ENCODE data around the gene MYB. TPM values are rescaled to one million over a fixed set of nuclear protein-coding genes. Genes with fewer than 3 reads are reported as not detected.

The MYB gene
- total and polyA plus RNA-seq, 8 donors, result 0.07 to 0.37 (median 0.17) TPM; not detected in 3

DNA sequence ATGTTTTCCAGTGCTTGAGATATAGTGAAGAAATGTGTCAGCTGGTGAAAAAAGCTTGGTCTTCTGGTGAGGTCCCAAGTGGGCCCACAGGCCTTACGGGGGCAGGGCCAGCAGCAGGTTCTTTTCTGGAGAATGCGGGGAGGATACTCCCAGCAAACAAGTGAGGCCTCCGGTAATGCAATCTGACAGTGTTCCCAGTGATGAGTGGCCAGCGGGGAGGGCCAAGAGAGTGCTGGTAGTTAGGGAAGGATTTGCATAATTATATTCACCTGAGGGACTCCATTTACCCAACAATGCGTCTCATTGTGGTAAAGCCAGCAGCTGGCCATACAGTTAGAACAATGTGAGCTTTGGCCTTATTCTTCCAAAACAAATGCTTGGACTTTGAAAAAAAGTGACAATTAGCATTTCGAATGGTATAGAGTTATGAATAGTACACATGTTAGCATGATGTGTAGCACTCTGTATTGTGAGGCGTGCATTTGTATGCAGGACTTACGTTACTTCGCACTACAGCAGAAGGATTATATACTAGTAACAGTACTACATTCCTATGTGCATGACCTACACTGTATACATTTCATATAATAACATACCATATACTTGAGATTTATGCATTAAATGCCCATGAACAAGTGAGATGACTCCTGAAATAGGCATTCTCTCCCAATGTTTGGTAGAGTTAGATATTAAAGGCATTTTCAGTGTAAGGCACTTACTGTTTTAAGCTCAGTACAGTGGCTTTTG lies 69.8 kb downstream of the MYB start:
- no peaks in the 10 kb centered on the region for H3K36me3 ChIP-seq
- H3K27me3 ChIP-seq, result no peaks in the 10 kb centered on the region
- FAIRE-seq (no peak), DNase-seq (no peak), ATAC-seq (peak in 1 of 4 donors; percentile 18)
- H3K9me3 ChIP-seq, result no peaks in the 10 kb centered on the region
- WGBS, 2 donors, result 88 to 92% methylated on average over 9 of the region's 9 CpGs
- no peaks in the 10 kb centered on the region for H3K4me1 ChIP-seq
- no peak overlapping the region for H3K4me3 ChIP-seq
- TF ChIP-seq, protein P1, sequence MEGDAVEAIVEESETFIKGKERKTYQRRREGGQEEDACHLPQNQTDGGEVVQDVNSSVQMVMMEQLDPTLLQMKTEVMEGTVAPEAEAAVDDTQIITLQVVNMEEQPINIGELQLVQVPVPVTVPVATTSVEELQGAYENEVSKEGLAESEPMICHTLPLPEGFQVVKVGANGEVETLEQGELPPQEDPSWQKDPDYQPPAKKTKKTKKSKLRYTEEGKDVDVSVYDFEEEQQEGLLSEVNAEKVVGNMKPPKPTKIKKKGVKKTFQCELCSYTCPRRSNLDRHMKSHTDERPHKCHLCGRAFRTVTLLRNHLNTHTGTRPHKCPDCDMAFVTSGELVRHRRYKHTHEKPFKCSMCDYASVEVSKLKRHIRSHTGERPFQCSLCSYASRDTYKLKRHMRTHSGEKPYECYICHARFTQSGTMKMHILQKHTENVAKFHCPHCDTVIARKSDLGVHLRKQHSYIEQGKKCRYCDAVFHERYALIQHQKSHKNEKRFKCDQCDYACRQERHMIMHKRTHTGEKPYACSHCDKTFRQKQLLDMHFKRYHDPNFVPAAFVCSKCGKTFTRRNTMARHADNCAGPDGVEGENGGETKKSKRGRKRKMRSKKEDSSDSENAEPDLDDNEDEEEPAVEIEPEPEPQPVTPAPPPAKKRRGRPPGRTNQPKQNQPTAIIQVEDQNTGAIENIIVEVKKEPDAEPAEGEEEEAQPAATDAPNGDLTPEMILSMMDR (IDR thresholded peaks at IDR 0.05), result no peak
- intact Hi-C loops (cut with DNase I), result no loop called here
- H3K27ac ChIP-seq, result no peak overlapping the region

- FAIRE-seq (no peak), DNase-seq (peak in 2 of 6 donors; percentile 18 to 41), ATAC-seq (peak; percentile 53 to 98 (median 87))
- intact Hi-C loops (cut with DNase I), result no loop called here
- Histone ChIP-seq H3K9me3 (no peaks in the 10 kb centered on the region), H3K4me1 (no peaks in the 10 kb centered on the region), H3K4me3 (no peak overlapping the region), H3K36me3 (no peaks in the 10 kb centered on the region), H3K27me3 (no peaks in the 10 kb centered on the region), H3K27ac (no peak overlapping the region)
- WGBS, 2 donors, result 57% methylated on average over 13 of the region's 13 CpGs
- TF ChIP-seq, protein P1 (IDR thresholded peaks at IDR 0.05), result no peak
Measured at GRCh38 chr6:135251498-135252441, 70.7 kb downstream of the MYB start.

DNA sequence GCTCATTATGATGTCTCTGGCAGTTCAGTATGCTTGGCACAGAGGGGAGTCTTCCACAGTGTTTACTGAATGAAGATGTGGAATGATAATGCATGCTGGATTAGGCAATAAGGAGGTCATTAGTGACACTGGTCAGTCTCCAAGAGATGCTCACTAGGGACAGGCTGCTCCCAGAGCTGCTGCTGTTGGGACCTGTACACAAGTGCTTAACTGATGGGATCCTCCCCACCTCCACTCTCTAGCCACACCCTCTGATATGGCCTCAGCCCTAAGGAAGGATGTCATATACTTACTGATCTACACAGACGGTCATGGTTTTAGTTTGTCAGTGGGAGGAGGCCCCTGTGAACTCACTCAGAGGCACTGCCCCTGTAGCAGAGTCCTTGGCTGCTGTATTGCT lies 73.4 kb downstream of the MYB start:
- FAIRE-seq, result no peak
- intact Hi-C loops (cut with DNase I), result no loop called here
- TF ChIP-seq, protein P1 (IDR thresholded peaks at IDR 0.05), result no peak
- Histone ChIP-seq H3K4me3 (no peak overlapping the region), H3K9me3 (no peaks in the 10 kb centered on the region), H3K27me3 (no peaks in the 10 kb centered on the region), H3K27ac (no peak overlapping the region), H3K36me3 (no peaks in the 10 kb centered on the region), H3K4me1 (no peaks in the 10 kb centered on the region)
- 68 to 80% methylated on average over 1 of the region's 1 CpG for WGBS, 2 donors
- no peak for ATAC-seq
- DNase-seq, result no peak

GRCh38 chr6:135256866-135257265 lies 75.8 kb downstream of the MYB start:
- intact Hi-C loops (cut with DNase I), result no loop called here
- TF ChIP-seq, protein P1 (IDR thresholded peaks at IDR 0.05), result no peak
- Histone ChIP-seq H3K27me3 (no peaks in the 10 kb centered on the region), H3K4me1 (no peaks in the 10 kb centered on the region), H3K9me3 (no peaks in the 10 kb centered on the region), H3K27ac (no peak overlapping the region), H3K4me3 (no peak overlapping the region), H3K36me3 (no peaks in the 10 kb centered on the region)
- WGBS, 2 donors, result 73 to 75% methylated on average over 4 of the region's 4 CpGs
- DNase-seq (no peak), FAIRE-seq (no peak), ATAC-seq (no peak)

Measured in pancreas (tissue), 10 donors.